ENCODE results near the gene CFAP77. TPM values are rescaled to one million over a fixed set of nuclear protein-coding genes. Genes with fewer than 3 reads are reported as not detected.

Gene CFAP77
- total RNA-seq, 1 donor from 2014 or later: not detected

- DNase-seq (ENCODE audit: low spot score) (no peak), ATAC-seq (no peak)
Measured at GRCh38 chr9:132407196-132407595, 2.8 kb upstream of the CFAP77 start.

- DNase-seq (ENCODE audit: low spot score) (no peak), ATAC-seq (no peak)
Measured at GRCh38 chr9:132408521-132408920, 1.5 kb upstream of the CFAP77 start.

DNA sequence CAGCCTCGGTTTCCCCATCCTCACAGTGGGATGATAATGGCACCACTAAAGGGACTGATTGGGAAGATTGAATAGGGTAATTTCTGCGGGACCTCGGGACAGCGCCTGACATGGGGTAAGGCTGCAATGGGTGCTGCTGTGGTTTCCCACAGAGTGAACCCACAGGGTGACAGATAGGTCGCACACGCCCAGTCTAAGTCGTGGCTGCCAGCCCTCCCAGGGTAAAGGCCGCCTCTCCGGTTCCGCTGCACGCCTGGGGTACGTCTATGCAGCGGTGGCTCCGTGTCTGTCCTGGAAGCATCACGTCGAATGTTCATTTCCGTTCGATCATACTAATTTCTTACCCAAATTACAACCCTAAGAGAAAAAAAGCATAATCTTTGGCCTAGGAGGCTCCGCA, 631 bp downstream of the CFAP77 start:
- ATAC-seq (no peak), DNase-seq (ENCODE audit: low spot score) (no peak)

GRCh38 chr9:132411091-132411508, 1.1 kb downstream of the CFAP77 start:
- ATAC-seq (peak; percentile 70), DNase-seq (ENCODE audit: low spot score) (peak; percentile 50)

DNA sequence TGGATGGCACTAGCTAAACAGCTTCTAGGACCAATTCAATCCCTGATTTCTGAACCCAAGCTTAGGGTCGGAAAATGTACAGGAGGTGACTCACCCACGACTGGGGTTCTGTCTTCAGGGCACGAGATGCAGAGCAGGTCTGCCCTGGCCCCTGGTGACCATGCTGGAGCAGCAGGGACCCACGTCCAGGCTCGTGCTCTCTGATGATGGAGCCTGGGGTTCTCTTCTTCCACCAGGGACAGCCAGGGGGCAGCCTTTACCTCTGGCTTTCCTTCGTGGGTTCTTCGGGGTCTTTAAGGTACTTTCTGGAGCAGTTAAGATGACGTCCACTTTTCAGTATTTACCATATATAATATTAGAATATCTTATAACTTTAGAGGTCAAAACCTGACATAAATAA, 2.1 kb downstream of the CFAP77 start:
- ATAC-seq (no peak), DNase-seq (ENCODE audit: low spot score) (no peak)

GRCh38 chr9:132413926-132414325, 3.9 kb downstream of the CFAP77 start:
- DNase-seq (ENCODE audit: low spot score): no peak
- ATAC-seq: no peak

DNA sequence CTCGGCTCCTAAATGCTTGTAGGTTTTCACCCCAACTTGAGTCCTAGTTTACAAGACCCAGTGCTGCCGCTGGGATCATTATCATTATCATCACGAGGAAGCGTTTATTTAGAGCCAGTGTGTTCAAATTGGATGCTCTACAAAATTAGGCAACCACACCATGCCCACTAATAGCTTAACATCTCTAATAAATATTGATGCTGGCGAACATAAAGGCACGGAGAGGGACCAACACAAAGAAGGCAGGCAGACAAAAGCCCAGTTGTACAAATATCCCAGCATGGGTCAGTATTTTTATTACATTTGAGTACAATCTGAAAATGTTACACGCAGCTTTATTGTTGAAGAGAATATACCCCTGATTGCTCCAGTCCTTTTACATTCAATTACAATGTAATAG, 4.7 kb downstream of the CFAP77 start:
- DNase-seq (ENCODE audit: low spot score) (no peak), ATAC-seq (no peak)

DNA sequence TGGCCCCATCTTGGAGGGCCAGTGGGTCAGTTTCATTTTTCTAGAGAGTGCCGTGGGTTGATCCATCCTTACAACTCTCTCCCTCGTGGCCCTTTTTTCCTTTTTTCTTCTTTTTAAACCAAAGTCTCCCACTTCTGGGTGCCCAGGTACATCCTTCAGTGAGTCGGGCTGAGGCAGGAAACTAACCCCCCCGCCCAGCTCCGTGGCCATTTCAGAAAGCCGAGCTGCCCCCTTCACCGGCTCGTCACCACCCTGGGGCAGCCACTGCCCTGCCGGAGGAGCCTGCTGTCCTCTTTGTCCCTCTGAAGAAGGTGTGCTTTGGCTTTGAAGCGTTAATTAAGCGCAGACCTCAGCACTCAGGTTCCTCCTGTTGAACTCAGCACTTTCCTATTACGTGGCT, 5.2 kb downstream of the CFAP77 start:
- no peak for ATAC-seq

GRCh38 chr9:132418726-132419363, 8.8 kb downstream of the CFAP77 start:
- DNase-seq (ENCODE audit: low spot score): no peak
- ATAC-seq: no peak

More for the DNA sequence above, 5.2 kb downstream of the CFAP77 start:
- no peak for DNase-seq (ENCODE audit: low spot score)

DNA sequence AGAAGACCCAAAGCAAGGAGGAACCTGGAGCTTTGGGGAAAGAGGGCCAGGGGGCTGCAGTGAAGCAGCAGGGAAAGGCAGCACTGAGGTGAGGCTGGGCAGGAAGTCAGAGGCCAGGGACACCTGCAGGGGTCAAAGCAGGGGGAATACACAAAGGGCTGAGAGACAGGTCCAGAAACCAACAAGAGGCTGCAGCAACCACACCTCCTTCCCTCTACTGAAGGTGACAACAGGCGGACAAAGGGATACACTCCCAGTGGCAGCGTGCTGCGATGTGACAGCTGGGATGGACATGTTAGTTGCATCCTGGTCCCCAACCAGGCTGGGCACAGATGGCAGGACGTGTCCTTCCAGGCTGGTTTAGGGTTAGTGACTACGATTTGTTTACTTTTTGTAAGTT, 12.6 kb downstream of the CFAP77 start:
- ATAC-seq (no peak), DNase-seq (ENCODE audit: low spot score) (no peak)

DNA sequence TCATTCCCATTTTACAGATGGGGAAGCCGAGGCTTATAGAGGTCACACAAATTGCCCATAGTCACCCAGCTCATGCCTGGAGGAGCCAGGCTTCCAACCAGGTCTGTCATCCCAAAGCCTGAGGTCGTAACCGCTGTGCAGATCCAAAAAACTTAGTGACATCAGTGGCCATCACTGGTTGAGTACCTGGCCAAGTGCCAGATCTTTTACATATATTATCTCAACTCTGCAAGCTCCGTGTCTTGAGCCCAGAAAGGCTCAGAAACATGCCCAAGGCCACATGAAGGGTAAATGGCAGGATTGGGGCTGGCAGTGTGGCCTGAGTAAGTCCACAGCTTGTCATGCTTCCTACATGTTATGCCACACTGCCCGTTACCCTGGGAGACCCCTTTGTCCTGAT, 13.5 kb downstream of the CFAP77 start:
- ATAC-seq: no peak
- DNase-seq (ENCODE audit: low spot score): no peak

- ATAC-seq (no peak), DNase-seq (ENCODE audit: low spot score) (no peak)
Measured at GRCh38 chr9:132424857-132425674, 15.1 kb downstream of the CFAP77 start.

GRCh38 chr9:132425675-132426062, 15.7 kb downstream of the CFAP77 start:
- DNase-seq (ENCODE audit: low spot score) (no peak), ATAC-seq (no peak)

DNA sequence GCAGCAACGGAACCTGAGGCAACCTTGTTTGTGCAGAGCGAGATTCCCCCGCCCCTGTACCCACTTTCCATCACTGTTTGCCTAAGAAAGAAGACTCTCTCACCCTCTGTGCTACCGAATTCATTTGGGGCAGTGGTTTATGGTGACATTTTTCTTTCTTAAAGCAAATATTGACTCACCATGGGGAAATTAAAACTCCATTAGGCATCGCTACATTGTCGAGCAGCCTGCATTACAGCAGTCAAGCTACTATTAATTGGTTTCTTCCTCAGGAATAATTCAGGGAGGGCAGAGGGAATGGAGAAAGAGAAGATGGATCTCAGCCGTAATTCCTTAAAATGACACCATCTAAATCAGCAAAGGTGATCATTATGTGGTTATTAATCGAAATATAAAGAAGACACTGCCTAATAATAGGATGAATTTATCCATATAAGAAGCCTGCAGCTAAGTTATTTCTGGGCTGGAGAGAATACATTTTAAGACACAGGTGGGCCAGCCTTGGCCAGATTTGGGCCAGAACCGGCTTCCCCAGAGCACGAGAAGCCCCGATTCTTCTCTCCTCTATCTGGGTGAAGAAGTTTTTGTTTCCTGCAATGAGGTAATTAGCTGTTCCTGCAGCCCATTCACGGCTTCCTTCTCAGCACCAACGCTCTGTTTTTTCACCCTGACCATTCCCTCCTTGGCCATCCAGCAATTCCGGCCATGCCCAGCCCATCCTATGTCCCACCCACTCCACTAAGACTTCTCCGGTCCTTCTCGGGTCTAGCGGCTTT, 16.8 kb downstream of the CFAP77 start:
- DNase-seq (ENCODE audit: low spot score): no peak
- no peak for ATAC-seq

GRCh38 chr9:132430998-132431397, 21.0 kb downstream of the CFAP77 start:
- ATAC-seq: no peak
- no peak for DNase-seq (ENCODE audit: low spot score)

DNA sequence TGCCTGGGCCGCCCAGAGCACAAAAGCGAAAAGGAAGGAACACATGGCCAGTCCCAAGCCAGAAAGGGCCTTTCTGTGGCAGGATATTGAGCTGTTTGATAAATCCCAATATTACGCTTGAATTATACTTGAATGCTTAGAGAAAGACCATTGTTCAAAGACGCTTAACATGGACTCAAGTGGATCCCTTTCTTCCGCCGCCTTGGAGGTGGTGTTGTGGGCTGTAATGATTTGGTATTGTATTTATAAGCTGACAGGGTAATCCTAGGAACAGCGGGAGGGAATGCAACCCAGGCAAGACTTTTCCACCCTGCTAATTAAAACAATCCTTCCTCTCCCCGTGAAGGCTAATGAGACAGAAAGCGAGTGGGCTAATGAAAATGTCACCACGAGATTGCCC, 24.9 kb downstream of the CFAP77 start:
- ATAC-seq: no peak
- no peak for DNase-seq (ENCODE audit: low spot score)

DNA sequence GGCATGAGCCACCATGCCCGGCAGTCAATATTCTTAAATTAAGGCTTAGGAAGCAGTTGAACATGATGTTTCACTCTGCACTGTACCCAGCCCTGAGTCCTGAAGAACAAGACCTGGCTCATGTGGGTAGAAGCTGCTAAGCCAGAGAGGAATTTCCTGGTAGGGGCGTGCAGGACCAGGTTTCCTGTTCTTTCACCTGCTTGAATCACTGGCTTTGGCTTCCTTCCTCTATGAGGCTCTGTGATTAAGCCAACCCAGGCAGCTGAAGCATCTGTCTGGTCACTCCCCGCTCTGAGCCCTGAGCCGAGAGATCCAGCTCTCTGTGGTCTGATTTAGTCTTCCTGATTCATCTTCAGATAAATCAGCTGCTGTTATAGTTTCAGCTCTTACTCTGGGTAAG, 29.1 kb downstream of the CFAP77 start:
- ATAC-seq: no peak

GRCh38 chr9:132440735-132441134, 30.7 kb downstream of the CFAP77 start:
- no peak for DNase-seq (ENCODE audit: low spot score)
- ATAC-seq: no peak

More for the DNA sequence above, 29.1 kb downstream of the CFAP77 start:
- DNase-seq (ENCODE audit: low spot score): no peak

GRCh38 chr9:132441404-132441803, 31.4 kb downstream of the CFAP77 start:
- DNase-seq (ENCODE audit: low spot score): no peak

DNA sequence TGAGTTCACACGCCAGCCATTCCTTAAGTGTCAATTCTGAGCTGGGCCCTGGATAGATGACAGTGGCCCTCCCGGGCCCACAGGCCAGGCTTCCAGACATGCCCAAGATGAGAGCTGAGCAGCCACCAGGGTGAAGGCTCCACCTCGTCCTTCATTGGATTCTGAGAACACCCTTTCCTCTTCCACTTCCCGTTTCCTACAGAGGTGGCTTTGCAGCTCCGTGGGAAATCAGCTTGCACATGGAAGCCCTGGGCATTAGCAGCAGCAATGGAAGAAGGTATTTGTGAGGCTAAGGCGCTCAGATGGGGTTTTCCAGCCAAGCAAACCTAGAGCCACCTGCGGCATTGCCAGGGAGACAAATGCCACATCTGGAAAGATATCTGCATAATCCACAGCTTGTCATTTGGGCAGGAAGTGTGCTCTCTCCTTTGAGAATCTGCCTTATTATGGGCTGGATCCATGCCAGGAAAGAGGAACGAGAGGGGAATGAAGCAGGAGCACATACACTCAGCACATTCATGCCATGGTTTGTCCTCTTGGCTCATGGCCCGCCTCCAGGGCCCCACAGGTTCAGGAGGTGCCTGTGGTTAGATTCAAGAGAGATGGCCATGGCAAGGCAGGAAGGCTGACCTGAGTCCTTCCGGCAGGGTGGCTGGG, 34.1 kb downstream of the CFAP77 start:
- ATAC-seq (no peak), DNase-seq (ENCODE audit: low spot score) (no peak)

More at GRCh38 chr9:132441404-132441803, 31.4 kb downstream of the CFAP77 start:
- ATAC-seq: no peak

DNA sequence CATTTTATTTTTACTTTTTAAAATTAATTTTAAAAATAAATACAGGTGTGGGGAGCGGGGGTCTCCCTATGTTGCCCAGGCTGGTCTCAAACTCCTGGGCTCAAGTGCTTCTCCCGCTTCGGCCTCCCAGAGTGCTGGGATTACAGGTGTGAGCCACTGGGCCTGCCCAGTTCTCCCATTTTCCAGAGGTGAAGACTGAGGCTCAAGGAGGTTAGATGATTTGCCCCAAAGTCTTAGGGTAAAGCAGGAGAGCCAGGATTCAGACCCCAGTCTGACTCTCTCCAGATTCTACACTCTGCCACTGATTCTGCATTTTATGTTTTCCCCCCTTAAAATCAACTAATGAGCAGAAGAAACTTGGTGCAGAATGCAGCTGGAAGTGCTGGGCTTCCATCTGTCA, 36.9 kb downstream of the CFAP77 start:
- DNase-seq (ENCODE audit: low spot score): no peak
- no peak for ATAC-seq

Measured in left lobe of liver (tissue), 2 donors.